Fibroblast of skin of left quadriceps (primary cell): ENCODE measurements around the gene LRGUK.
"Not testable (repeated sequence)": the region's sequence is repeated elsewhere in the genome, so short reads cannot be mapped to it uniquely, and the experiment has no call there.

ENCODE experiments used
- DNase-seq, 2 experiments: peaks; one replicate each; pipeline ENCODE4 v3.0.0-alpha.2; 2013; ENCODE audit warnings: low read depth in 2 of 2

LRGUK gene

DNA sequence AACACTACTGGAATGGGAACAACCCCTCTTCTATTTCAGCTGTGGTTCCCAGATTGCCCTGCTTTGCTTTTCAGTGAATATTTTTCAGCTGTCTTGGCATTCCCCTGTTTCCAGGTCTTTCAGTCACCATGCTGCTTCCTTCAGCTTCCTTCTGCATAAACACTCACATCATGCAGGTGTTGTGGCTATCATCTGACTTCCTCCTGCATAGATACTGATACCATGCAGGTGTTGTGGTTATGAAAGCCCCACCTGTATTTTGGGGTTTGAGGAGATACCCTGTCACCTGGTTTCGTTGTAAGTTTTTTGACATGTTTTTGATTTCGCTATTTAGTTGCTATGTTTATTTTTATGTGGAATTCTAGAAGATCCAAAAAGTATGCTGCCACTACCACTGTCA lies 118.1 kb downstream of the LRGUK start:
- no peak for DNase-seq

DNA sequence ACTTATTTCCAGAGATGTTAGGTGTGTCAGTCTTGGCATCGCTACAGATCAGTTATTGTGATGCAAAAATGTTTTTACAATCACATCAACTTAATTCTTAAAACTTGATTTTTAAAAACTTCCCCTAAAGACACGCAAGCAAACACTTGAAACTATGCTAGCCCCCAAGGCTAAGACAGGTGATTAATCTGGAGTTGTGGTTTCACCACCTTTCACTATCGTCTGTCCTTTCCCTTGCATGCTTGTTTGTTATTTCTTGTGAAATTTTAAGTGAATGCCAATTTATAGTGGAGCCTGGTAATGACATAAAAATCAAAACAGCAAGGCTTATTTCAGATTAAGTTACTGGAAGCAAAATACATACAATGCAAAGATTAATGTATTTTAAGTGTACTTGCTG lies 119.2 kb downstream of the LRGUK start:
- DNase-seq = no peak

DNA sequence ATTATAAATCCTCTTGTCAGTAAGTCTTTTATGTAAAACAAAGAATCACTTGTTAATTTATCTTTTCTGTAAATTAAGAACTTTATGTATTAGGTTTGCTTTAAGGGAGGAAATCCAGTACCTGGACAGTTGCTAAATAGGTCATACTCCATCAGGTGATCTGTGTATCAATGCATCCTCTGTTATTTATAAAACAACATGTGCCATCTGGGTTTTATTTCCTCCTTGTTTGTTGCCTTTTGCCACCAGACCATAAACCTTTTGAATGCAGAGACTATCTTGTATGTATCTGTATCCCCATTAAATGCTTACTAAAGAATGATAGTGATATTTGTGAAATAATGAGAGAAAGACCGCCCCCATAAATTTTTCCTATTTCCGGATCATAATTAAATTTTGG lies 119.6 kb downstream of the LRGUK start:
- no peak for DNase-seq

DNA sequence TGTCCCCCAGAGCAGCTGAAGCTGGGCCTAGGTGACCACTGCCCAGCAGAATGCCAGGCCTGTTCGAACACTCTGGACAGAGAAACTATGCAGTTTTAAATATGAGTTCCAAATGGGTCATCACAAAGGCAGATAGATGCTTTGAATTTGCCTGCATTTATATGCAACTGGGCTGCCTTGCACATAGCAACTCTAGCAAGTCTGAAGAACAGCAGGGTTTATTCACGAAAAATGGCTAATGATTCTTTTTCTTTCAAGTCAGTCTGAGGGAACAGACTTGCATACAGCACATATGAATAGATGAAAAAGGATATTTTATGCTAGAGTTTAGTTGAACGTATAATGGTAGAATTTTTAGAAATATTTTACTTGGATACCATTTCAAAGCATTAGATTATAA lies 121.1 kb downstream of the LRGUK start:
- DNase-seq = no peak

DNA sequence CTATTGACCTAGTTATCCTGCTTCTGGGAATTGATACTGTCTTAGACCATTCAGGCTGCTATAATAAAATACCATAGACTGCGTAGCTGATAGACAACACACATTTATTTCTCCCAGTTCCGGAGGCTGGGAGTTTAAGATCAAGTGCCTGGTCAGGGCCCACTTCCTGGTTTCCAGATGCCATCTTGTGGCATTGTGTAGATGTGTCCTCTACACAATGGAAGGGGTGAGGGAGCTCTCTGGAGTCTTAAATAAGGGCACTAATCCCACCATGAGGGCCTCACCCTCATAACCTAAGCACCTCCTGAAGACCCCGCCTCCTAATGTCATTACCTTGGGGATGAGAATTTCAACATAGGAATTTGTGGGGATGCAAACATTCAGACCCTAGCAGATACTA lies 127.2 kb downstream of the LRGUK start:
- no peak for DNase-seq

DNA sequence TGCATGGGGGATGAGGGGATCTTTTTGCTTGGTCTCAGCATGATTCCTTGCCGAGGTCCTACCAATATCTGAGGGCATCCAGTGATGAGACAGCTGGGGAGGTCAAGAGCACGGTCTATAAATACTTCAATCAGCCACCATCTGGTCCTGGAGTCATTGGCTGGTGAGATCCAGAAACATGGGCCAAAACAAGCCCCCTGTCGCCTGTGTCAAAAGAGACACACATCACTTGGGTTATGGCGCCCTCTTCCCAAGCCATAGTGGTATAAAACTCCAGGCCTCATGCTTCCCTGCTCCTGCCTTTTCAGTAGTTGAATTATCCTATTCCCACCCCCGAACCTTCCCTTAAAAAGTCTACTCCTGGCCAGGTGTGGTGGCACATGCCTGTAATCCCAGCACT lies 128.7 kb downstream of the LRGUK start:
- DNase-seq = no peak

DNA sequence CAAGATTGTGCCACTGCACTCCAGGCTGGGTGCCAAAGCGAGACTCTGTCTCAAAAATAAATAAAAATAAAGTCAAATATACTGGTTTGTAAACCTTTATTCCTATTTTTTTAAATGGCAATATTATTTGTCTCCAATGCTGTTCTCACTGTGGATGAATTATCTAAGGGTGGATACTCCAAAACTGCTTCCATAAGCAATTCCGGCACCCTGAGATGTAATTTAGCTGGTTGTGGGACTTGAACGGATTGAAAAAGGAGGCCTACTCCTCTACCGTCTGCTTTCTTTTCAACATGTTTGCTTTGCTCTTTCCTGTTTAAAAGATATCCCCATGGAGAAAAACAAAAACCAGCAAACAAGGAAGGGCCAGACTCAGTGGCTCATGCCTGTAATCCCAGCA lies 135.2 kb downstream of the LRGUK start:
- DNase-seq = no peak

DNA sequence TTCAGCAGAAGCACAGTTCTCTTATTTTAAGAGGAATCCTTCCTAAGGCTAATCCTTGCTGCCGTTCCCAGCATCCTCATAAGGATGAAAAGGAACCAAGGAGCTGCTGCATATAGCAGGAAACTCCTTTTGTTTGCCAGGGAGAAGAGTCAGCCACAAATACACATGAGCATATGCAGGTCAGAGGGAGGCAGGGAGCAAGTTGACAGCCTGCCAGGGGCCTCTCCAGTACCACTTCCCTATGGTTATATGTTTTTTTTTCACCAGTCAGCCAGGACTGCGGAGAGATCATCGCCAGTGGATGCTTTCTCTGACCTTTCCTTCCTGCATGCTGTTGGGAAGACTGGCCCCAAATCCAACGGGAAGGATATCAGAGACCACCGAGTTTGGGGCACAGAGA lies 149.8 kb downstream of the LRGUK start:
- no peak for DNase-seq

DNA sequence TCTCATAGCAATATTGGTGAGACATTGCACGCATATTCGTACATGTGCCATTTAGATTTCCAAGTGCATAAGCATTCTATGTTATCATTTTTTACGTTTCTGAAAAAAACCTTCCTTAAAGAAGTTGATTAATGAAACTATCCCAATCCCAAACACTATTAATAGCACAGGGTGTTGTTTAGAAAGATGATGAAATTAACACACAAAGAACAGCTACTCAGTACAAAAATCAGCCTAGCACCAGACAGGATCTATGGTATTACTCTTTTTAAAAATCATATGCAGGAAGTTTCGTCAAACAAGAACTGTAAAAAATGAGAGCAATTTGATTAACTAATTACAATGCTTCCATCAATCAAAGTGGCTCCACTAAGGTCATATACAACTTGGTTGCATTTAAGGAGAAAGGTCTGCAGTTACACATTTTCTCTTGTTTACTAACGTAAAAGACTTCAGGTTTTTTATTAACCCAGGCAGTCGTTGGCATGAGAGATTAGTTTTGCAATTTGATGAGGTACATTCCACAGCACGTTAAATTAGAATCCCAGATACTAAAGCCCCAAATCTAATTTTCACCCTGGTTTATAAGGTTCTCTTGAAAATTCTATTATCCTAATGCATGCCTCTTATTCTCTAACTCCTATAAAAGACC lies 151.5 kb downstream of the LRGUK start:
- DNase-seq = no peak

DNA sequence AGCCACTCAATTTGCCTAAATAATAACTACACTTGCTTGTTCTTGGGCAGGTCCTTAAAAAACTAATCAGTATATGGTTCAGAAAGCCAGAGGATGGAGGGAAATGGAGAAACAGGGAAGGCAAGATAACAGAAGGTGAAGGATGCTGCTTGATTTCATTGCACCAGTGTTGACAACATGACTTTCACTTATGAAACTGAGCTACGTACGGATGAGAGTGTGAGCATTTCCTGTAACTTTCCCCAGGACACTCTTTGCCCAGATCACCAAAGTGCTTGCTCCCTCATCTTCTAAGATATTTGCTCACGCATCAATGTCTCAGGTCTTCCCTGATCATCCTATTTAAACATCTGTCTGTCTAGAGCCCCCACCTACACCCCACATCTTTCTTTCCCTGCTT lies 152.2 kb downstream of the LRGUK start:
- no peak for DNase-seq

DNA sequence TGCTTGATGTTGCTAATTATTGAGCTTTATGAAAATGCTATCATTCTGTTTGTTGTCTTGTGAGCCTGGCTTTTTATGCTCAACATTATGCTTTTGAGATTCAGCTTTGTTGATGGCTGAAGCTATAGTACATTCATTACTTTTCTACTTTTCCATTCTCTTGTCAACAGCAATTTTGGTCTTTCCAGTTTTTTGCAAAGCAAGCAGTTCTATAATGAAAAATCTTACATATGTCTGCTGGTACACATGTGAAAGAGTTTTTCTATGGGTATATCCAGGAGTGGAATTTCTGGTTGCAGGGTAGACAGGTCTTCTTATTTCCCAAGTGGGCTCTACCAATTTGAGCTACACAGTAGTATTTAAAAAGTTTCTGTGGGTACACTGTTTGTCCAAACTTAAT lies 152.8 kb downstream of the LRGUK start:
- DNase-seq = no peak

DNA sequence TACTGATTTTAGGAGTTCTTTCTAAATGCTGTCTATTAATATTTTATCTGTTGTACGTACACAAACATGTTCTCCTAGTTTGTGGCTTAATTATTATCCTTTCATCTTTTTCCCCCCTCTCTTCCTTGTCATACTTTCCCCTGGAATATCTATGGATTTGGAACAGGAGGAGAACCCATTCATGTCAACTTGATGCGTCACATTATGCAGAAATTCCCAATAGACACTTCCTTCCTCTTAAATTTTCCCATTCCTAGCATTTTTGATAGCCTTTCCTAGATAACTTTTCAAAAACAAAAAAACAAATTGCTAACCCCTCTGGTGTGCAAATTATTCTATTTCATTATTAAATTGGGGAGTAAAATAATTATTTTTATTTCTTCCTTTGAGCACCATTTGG lies 153.4 kb downstream of the LRGUK start:
- DNase-seq = no peak

DNA sequence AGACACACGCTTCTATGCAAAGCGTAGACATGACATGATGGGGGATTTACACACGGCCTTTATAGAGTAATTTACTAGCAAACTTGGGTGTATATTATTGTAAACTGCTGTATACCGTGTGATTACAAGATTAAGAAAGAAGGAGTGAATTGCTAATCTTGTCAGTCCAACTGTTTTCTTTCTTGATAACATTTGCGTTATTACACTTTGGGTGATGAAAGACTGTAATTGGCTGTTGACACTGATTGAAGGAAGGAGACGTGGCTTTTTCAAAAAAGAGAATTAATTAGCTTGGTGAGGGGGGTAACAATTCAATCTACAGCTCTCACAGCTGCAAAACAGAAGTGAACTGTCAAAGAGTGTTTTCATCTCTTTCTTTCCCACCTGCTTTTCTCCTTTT lies 156.9 kb downstream of the LRGUK start:
- no peak for DNase-seq

DNA sequence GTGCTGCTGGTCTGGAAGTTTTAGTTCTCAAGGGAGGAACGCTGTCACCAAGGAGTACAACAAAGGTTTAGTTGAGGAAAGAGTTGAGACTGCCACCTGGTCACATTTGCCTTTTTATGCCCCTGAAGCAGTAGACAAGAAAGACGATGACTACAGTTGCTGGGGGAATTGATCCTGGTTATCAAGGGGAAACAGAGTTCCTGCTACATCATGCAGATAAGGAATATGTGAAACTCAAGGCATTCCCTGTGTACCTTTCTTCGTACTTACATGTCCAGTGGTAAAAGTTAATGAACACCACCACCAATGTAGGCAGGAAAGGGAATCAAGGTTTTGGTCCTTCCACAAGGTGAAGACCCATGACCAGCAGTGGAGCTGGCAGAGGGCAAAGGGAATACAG lies 157.8 kb downstream of the LRGUK start:
- no peak for DNase-seq

DNA sequence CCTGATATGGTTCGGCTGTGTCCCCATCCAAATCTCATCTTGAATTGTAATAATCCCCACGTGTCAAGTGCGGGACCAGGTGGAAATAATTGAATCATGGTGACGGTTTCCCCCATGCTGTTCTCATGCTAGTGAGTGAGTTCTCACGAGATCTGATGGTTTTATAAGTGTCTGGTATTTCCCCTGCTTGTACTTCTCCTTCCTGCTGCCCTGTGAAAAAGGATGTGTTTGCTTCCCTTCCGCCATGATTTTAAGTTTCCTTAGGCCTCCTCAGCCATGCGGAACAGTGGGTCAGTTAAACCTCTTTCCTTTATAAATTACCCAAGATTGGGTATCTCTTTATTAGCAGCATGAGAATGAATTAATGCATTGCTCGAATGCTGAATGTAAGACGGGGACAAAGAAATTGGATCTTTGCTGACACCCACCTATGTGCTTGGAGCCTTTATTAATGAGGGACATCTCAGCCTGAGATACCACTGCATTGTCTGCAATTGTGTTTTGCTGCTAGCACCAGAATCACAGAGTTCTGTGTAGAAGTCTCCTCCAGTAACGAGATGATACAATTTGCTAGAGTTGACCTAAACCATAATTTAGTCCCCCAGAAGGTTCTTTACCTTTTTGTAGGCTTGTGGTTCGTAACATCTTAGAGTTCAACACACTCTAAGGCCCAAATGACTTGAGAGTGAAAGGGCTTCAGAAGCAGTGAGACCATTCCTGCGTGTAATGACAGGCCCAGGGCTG lies 160.9 kb downstream of the LRGUK start:
- DNase-seq = no peak

DNA sequence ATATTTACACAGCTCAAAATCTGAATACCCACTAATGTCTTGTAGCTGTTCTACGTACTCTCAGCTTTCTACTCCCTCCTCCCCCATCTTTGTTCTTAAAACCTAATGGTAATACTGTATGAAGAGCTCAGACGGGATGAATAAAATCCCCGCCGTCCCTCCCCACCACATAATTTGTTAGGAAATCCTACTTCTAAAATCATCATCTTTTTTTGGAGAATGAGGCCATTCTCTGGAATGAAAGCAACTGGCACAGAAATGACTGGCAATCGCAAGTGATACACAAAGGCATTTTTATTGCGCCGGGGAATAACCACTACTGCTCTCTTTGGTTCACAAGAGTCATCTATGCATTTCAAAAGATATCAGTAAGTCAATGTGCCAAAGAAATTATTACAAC lies 162.3 kb downstream of the LRGUK start:
- DNase-seq = no peak

DNA sequence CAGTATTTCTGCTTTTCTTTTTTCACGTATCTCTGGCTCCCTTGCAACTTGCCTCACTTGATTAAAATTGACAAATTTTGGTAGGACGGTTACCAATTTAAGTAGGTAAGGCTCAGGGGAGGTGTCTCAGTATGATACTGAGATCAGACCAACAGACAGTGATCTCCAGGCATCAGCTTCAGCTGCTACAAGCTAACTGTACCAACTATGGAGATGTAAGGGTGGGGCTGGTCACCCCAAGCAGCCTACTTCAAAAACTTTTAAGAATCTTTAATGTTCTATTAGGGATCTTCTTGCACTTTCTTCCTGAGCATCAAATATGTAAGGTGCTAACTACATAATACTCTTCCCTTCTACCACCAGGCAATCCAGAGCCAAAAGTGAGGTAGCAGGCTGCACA lies 162.7 kb downstream of the LRGUK start:
- DNase-seq = no peak

DNA sequence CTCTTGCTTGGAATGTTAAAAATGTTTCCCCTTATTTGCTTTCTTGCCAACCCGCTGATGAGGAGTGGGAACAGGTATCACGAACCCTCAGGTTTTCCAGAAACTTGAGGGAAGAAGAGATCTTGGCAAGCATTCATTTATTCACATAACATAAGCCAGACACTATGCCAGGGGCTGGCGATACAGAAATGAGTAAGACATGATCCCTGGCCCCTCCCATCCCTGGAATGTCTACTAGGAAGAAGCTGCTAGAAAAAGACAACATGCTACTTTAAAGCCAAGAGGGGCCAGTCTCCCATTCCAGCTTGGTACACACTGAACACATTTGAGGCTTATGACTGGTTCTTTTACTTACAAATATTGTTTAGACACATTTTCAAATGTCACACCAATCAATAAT lies 163.1 kb downstream of the LRGUK start:
- DNase-seq = no peak

DNA sequence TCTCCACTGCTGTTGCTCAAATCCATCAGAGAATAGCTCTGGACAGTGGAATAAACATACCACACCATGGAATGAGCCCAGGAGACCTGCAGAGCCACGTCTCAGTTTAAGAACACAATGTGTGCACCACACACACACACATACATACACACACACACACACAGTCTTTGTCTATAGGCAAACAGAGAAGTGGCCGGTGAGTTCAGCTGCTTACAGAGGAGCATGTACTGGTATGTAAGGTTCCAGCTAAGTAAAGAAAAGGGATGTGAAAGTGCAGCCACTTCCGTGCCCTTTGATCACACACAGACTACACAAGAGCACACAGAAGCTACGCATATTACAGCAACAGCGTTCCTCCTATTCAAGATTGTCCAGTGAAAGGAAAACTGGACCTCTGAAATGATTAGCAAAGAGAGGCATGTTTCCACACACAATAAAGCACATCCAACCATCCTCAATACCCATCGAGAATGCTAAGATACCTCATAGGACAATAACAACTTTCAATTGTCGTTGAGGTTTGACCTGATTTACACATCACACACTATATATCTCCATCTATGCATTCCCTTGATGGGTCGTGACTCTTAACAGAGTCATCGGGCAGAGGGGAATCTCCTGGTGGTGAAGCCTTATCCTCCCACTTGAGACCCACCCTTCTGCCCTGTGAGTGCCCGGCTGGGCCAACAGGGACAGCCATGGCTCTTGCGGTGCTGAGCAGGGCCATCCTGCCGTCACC lies 166.0 kb downstream of the LRGUK start:
- DNase-seq = no peak

DNA sequence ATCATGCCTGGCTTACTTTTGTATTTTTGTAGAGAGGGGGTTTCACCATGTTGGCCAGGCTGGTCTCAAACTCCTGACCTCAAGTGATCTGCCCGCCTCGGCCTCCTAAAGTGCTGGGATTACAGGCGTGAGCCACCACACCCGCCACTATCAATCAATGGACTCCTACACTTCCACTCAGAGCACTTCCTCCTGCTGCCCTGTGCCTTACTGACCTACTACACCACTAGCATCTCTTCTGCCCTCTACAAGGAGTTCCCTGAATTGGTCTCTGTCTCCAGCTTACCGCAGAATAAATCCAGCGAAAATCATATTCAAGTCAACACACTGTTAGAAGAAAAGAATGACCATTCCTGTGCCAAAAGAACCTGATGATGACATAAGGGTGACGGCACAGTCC lies 168.8 kb downstream of the LRGUK start:
- not testable (repeated sequence) for DNase-seq

DNA sequence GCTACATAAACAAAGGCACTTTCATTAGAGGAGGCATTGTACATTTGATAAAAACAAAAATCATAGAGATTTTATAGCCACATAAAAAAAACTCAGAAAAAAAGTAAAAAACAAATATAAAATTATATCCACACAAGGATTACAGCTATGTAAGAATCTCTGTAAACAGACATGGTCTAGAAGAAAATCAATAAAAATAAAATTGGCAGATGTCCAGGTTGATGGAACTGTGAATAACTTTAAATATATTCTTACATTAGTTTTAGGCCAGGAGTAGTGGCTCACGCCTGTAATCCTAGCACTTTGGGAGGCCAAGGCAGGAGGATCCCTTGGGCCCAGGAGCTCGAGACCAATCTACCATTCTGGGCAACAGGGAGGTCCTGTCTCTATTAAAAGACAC lies 170.3 kb downstream of the LRGUK start:
- no peak for DNase-seq

DNA sequence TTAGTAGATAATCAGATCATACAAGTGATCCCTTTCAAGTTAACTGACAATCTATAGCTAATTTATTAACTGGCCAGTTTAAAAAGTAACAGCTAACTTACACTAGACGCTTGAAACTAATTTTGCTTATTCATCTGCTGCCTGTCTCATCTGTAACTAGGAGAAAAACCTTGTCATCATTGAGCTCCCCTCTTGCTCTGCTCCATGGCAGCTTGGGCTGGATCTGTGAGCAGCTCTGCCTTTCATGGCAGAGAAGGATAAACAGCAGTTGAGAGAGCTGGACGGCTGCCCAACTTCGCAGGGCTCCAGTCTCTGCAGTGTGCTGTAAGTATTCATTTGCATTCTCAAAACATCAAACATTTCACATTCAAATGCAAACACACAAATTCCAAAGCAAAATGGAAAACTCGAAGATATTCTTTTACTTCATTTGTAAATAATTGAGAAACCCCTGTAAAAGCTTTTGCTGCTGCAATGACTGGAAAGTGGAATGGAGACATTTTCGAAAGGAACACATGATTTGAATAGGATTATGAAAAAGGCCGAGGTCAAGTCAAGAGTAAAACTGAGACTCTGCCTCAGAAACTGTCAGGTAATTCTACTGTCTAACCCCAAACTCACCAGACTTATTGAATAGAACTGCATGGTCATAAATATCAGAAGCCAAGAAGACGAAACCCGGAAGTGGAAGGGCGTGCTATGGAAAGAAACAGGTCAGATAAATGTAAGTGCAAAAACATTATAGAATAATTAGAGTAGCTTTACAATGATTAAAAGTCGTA lies 172.0 kb downstream of the LRGUK start:
- no peak for DNase-seq
